Breast epithelium (tissue), 3 donors: ENCODE data around the gene ZIC2.

Experiments
- POLR2A ChIP-seq: fragments of 450-650 bp; IDR thresholded peaks from one replicate; pipeline ENCODE4 v1.6.1; 2016; ENCODE audit warnings: antibody characterized with exemption, mild to moderate bottlenecking, moderate library complexity
- POLR2AphosphoS5 ChIP-seq, 3 donors: sonication (generic); formaldehyde crosslinking; IDR thresholded peaks; one replicate each; pipeline ENCODE4 v1.6.1; 2017; ENCODE audit warnings: antibody characterized with exemption in 3 of 3
- TF ChIP-seq, protein P1 (sequence below), 3 donors: fragments of 450-650 bp; IDR thresholded peaks; one replicate each; pipeline ENCODE4 v1.5.1; 2016 to 2017; ENCODE audit warnings: antibody characterized with exemption in 3 of 3, mild to moderate bottlenecking in 3 of 3, moderate library complexity in 3 of 3

DNA sequence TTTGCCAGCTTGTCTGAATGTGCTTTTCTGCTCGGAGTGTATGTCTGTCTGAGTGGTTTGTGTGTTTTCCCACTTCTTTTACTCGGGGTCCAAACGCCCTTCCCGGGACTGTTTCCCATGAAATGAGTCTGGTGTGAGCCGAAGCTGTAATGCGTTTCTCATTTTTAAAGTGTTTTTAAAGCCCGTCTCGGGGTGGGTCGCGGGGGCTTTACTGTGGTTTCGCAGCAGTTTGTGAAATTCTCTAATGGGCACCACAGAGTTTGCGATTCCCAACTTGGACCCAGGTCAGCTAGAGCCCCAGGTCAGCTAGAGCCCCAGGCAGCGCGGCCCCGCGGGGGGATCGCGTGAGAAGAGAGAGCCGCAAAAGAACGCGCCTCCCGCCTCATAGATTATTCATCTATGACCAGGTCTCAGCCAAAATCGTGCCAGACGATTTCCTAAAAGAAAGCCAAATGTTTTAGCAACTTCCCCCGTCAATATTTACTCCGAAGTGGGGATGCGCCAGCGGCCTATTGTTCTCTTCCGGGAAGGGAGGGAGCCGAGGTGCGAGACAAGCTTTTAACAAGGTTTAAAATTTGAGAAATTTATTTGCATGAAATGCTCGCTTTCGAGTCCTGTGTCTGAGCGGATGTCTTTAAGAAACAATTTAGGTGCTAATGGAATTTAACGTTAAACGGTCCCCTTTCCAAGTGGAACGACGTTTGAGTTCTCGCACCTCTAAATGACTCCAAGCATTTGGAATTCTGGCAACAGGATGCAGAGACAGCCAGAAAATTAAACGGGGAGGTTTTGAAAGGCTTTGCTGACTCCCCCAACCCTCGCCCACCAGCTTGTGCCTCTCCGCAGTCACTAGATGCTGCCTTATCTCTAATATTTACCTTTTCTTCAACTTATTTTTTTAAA, 2.2 kb downstream of the ZIC2 start:
- TF ChIP-seq POLR2AphosphoS5 (IDR thresholded peaks at IDR 0.05): no peak
- no peak for TF ChIP-seq POLR2A
- TF ChIP-seq, protein P1, sequence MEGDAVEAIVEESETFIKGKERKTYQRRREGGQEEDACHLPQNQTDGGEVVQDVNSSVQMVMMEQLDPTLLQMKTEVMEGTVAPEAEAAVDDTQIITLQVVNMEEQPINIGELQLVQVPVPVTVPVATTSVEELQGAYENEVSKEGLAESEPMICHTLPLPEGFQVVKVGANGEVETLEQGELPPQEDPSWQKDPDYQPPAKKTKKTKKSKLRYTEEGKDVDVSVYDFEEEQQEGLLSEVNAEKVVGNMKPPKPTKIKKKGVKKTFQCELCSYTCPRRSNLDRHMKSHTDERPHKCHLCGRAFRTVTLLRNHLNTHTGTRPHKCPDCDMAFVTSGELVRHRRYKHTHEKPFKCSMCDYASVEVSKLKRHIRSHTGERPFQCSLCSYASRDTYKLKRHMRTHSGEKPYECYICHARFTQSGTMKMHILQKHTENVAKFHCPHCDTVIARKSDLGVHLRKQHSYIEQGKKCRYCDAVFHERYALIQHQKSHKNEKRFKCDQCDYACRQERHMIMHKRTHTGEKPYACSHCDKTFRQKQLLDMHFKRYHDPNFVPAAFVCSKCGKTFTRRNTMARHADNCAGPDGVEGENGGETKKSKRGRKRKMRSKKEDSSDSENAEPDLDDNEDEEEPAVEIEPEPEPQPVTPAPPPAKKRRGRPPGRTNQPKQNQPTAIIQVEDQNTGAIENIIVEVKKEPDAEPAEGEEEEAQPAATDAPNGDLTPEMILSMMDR (IDR thresholded peaks at IDR 0.05): no peak
